HepG2 (cell line): ENCODE measurements around the gene ANK3.

Experiments
- BHLHE40 ChIP-seq: IDR thresholded peaks from 2 replicates; pipeline ENCODE4 v1.6.1; 2011; ENCODE audit warnings: low read length, improper control_type of control experiment
- EZH2 ChIP-seq: conservative IDR thresholded peaks from 2 replicates; pipeline ENCODE4 v1.6.1; 2012; ENCODE audit warnings: mild to moderate bottlenecking, low read depth, low read length, moderate library complexity
- KLF13 ChIP-seq: sonication (generic); formaldehyde crosslinking; IDR thresholded peaks from 2 replicates; pipeline ENCODE4 v1.4.0; 2020; ENCODE audit warnings: mild to moderate bottlenecking, missing genetic modification reagents
- NR1H2 ChIP-seq: sonication (generic); formaldehyde crosslinking; IDR thresholded peaks from 2 replicates; pipeline ENCODE4 v1.8.1; 2022; ENCODE audit warnings: low read depth, missing genetic modification reagents, borderline replicate concordance
- POLR2A ChIP-seq, 2 experiments: IDR thresholded peaks; 2 replicates each; pipeline ENCODE4 v1.6.1; 2011; ENCODE audit warnings: low read depth in 2 of 2, low read length in 2 of 2, mild to moderate bottlenecking in 1 of 2, moderate library complexity in 1 of 2; ENCODE audit not compliant: insufficient read depth in 1 of 2
- SP1 ChIP-seq, 2 experiments: fragments of 450-650 bp in 1 of 2; sonication (generic) in 1 of 2; formaldehyde crosslinking in 1 of 2; IDR thresholded peaks; 2 replicates each; pipeline versions ENCODE4 v1.4.0 to v1.6.1; 2016 to 2020; ENCODE audit warnings: missing genetic modification reagents in 1 of 2
- SRF ChIP-seq: IDR thresholded peaks from 2 replicates; pipeline ENCODE4 v1.6.1; 2011; ENCODE audit warnings: mild to moderate bottlenecking, low read depth, low read length, moderate library complexity
- ZBTB21 ChIP-seq: sonication (generic); formaldehyde crosslinking; IDR thresholded peaks from 2 replicates; pipeline ENCODE4 v1.4.0; 2020; ENCODE audit warnings: missing genetic modification reagents
- ZC3H4 ChIP-seq: sonication (generic); formaldehyde crosslinking; IDR thresholded peaks from 2 replicates; pipeline ENCODE4 v1.4.0; 2020; ENCODE audit warnings: missing genetic modification reagents, borderline replicate concordance
- ZNF280B ChIP-seq: sonication (generic); formaldehyde crosslinking; IDR thresholded peaks from 2 replicates; pipeline ENCODE4 v1.5.0; 2020; ENCODE audit warnings: missing genetic modification reagents, mild to moderate bottlenecking, borderline replicate concordance
- ZSCAN30 ChIP-seq: sonication (generic); formaldehyde crosslinking; IDR thresholded peaks from 2 replicates; pipeline ENCODE4 v1.5.0; 2020; ENCODE audit warnings: mild to moderate bottlenecking, missing genetic modification reagents
- TF ChIP-seq, protein P1 (sequence below): sonication (generic); formaldehyde crosslinking; IDR thresholded peaks from 2 replicates; pipeline ENCODE4 v1.5.0; 2020; ENCODE audit warnings: mild to moderate bottlenecking, missing genetic modification reagents, moderate library complexity

- TF ChIP-seq BHLHE40 (no peak), POLR2A (IDR thresholded peaks at IDR 0.05; ENCODE audit: insufficient read depth in 1 of 2, low read depth in 2 of 2, low read length in 2 of 2) (no peak), ZSCAN30 (CRISPR knock-in tag) (no peak), NR1H2 (CRISPR knock-in tag) (no peak), KLF13 (CRISPR knock-in tag) (no peak), SRF (no peak), ZBTB21 (no peak), ZC3H4 (CRISPR knock-in tag) (no peak), ZNF280B (CRISPR knock-in tag) (no peak), EZH2 (no peak), SP1 (IDR thresholded peaks at IDR 0.05) (no peak), SP1 (CRISPR knock-in tag; IDR thresholded peaks at IDR 0.05) (no peak)
- TF ChIP-seq, protein P1, sequence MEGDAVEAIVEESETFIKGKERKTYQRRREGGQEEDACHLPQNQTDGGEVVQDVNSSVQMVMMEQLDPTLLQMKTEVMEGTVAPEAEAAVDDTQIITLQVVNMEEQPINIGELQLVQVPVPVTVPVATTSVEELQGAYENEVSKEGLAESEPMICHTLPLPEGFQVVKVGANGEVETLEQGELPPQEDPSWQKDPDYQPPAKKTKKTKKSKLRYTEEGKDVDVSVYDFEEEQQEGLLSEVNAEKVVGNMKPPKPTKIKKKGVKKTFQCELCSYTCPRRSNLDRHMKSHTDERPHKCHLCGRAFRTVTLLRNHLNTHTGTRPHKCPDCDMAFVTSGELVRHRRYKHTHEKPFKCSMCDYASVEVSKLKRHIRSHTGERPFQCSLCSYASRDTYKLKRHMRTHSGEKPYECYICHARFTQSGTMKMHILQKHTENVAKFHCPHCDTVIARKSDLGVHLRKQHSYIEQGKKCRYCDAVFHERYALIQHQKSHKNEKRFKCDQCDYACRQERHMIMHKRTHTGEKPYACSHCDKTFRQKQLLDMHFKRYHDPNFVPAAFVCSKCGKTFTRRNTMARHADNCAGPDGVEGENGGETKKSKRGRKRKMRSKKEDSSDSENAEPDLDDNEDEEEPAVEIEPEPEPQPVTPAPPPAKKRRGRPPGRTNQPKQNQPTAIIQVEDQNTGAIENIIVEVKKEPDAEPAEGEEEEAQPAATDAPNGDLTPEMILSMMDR (CRISPR knock-in tag) = no peak
Measured at GRCh38 chr10:60390224-60390626, 550 bp upstream of the ANK3 start.
